Measurements from ENCODE around the gene METTL1.

GRCh38 chr12:57729321-57729844 lies 42.5 kb downstream of the METTL1 start:
- TF ChIP-seq POLR2A (IDR thresholded peaks at IDR 0.05): no peak
- no peak for TF ChIP-seq CTCF (IDR thresholded peaks at IDR 0.05)
- TF ChIP-seq POLR2AphosphoS5 (IDR thresholded peaks at IDR 0.05): no peak
- TF ChIP-seq EP300 (IDR thresholded peaks at IDR 0.05): no peak
